Endothelial cell of umbilical vein (primary cell): ENCODE data around the gene ZNF740.

Experiments used
- CTCF ChIP-seq, 2 donors: IDR thresholded peaks; 1 replicate in 1 of 2; 2 replicates in 1 of 2; pipeline ENCODE4 v1.5.1; 2011; ENCODE audit warnings: low read length in 2 of 2, mild to moderate bottlenecking in 2 of 2, moderate library complexity in 2 of 2, control low read depth in 1 of 2, inconsistent platforms in 1 of 2, low read depth in 1 of 2; ENCODE audit not compliant: insufficient read depth in 1 of 2; ENCODE audit errors: extremely low read depth in 1 of 2
- EZH2 ChIP-seq: IDR thresholded peaks from 2 replicates; pipeline ENCODE4 v1.6.1; 2012; ENCODE audit warnings: borderline replicate concordance, low read depth, mild to moderate bottlenecking, moderate library complexity, low read length, inconsistent platforms; ENCODE audit not compliant: severe bottlenecking
- GATA2 ChIP-seq: IDR thresholded peaks from 2 replicates; pipeline ENCODE4 v1.7.0; 2011; ENCODE audit warnings: low read depth, mild to moderate bottlenecking, moderate library complexity, mixed read lengths, low read length; ENCODE audit not compliant: insufficient read length, insufficient read depth
- JUN ChIP-seq: IDR thresholded peaks from 2 replicates; pipeline ENCODE4 v1.6.1; 2011; ENCODE audit warnings: borderline replicate concordance, low read depth; ENCODE audit not compliant: insufficient read length, insufficient read depth
- POLR2A ChIP-seq: IDR thresholded peaks from 2 replicates; pipeline ENCODE4 v1.6.1; 2012; ENCODE audit warnings: low read depth, mild to moderate bottlenecking, control low read depth, low read length
- POLR2AphosphoS5 ChIP-seq: IDR thresholded peaks from 2 replicates; pipeline ENCODE4 v1.6.1; 2012; ENCODE audit warnings: low read depth, mild to moderate bottlenecking, control low read depth, low read length, moderate library complexity; ENCODE audit not compliant: insufficient read depth

DNA sequence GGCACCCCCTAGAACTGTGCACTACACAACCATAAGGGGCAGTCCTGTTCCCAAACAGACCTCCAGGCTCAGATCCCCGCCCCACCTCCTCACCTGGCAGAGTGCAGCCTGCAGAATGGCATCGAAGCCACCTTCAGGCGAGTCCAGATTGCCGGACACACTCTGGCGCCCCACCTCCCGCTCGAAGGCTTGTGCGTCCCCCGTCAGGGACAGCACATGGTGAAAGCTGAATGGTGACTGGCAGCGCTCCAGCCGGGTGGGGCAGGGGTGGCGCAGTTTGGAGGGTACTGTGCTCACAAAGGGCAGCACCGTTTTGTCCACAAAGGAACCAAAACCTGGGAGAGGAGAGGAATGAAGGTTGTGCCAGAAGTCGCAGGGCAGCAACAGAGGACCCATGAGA, 16.0 kb downstream of the ZNF740 start:
- TF ChIP-seq EZH2 (no peak), CTCF (IDR thresholded peaks at IDR 0.05; ENCODE audit: extremely low read depth in 1 of 2, insufficient read depth in 1 of 2, low read depth in 1 of 2, low read length in 2 of 2) (no peak), POLR2AphosphoS5 (no peak), POLR2A (no peak), JUN (no peak), GATA2 (no peak)
